Ureter (tissue), 1 donor: ENCODE data around the gene ZGRF1. TPM values are rescaled to one million over a fixed set of nuclear protein-coding genes. Genes with fewer than 3 reads are reported as not detected.
"Not testable (repeated sequence)": the region's sequence is repeated elsewhere in the genome, so short reads cannot be mapped to it uniquely, and the experiment has no call there.

Experiments used
- DNase-seq: peaks from one replicate; pipeline ENCODE4 v3.0.0-alpha.2; 2020; ENCODE audit warnings: low spot score
- total RNA-seq: library from RNA; stranded (reverse); gene quantifications from one replicate; pipeline ENCODE4 v1.2.4, GENCODE V29; 2023
- donor health status: DM: yes; HTN: yes; CAD: no.

ZGRF1 gene
- total RNA-seq, 1 donor from 2014 or later: 6.2 TPM

DNA sequence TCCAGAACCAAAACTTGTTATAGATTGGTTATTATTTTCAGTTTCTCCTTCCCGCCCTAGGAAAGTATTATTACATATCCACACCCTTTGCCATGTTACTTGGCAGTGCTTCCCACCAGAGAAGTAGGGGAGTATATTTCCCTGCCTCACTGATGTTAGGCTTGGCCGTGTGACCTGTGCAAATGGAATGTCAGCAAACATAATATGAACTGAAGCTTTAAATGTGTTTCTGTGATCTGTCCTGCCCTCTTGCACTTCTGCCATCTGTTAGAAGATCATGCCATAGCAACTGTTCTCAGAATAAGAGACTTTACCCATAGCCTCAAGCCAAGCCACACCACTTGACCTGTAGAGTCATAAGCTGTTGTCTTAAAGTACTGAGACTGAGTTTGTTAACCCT lies 84.0 kb downstream of the ZGRF1 start:
- DNase-seq: no peak

DNA sequence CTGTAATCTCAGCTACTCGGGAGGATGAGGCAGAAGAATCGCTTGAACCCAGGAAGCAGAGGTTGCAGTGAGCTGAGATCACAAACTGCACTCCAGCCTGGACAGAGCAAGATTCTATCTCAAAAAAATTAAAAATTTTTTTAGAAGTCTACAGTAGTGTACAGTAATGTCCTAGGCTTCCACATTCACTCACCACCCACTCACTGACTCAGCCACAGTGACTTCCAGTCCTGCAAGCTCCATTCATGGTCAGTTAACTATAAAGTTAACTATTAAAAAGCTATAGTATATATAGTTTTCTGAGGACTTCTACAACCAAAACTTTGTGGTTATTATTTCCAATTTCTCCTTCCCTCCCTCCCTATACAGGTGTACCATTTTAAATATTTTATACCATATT lies 86.0 kb downstream of the ZGRF1 start:
- DNase-seq: no peak

DNA sequence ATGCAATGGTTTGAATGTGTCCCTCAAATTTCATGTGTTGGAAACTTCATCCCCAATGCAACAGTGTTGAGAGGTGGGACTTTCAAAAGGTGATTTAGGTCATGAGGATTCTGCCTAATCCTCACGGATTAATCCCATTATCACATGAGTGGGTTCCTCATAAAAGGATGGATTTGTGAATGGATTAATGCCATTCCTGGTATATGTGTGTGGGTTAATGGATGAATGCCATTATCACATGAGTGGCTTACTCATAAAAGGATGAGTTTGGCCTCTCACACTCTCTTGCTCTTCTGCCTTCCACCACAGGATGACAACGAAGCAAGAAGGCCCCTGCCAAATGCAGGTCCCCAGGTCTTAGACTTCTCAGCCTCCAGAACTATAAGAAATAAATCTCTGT lies 90.2 kb downstream of the ZGRF1 start:
- no peak for DNase-seq

- no peak for DNase-seq
Measured at GRCh38 chr4:112545346-112545745, 91.4 kb downstream of the ZGRF1 start.

GRCh38 chr4:112540695-112541094 lies 96.0 kb downstream of the ZGRF1 start:
- DNase-seq: no peak

- DNase-seq: no peak
Measured at GRCh38 chr4:112536123-112536522, 100.6 kb downstream of the ZGRF1 start.

DNA sequence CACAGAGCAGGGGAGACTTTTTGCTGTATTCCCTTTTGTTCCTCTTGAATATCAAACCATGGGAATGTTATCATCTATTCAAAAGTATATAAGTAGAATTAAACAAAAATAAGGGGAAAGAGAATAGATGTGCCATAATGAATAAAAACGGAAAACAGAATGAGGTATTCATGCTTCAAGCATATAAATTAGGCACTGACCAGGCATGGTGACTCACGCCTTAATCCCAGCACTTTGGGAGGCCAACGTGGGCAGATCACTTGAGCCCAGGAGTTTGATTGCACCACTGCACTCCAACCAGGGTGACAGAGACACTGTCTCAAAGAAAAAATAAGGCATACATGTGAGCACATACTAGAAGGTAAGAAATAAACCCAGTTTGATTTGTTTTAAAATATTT lies 104.4 kb downstream of the ZGRF1 start:
- DNase-seq: no peak

- DNase-seq: no peak
Measured at GRCh38 chr4:112531146-112531545, 105.6 kb downstream of the ZGRF1 start.

DNA sequence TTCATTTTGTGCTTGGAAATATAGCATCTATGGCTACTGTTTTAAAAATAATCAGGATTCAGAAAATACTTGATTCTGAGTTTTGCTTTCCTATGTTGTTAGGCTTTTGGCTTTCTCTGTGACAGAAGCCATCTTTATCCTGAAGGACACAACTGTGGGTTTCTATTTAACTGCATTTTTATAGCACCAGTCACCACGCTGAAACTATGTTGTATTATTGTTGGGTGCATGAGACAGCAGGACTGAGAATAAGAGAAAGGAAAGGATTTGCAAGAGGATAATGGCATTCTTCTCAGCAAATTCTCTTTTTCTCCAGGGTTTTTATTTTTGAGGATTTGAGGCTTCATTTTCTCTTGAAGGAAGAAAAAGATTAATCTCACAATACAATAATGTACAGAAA lies 110.6 kb downstream of the ZGRF1 start:
- no peak for DNase-seq

DNA sequence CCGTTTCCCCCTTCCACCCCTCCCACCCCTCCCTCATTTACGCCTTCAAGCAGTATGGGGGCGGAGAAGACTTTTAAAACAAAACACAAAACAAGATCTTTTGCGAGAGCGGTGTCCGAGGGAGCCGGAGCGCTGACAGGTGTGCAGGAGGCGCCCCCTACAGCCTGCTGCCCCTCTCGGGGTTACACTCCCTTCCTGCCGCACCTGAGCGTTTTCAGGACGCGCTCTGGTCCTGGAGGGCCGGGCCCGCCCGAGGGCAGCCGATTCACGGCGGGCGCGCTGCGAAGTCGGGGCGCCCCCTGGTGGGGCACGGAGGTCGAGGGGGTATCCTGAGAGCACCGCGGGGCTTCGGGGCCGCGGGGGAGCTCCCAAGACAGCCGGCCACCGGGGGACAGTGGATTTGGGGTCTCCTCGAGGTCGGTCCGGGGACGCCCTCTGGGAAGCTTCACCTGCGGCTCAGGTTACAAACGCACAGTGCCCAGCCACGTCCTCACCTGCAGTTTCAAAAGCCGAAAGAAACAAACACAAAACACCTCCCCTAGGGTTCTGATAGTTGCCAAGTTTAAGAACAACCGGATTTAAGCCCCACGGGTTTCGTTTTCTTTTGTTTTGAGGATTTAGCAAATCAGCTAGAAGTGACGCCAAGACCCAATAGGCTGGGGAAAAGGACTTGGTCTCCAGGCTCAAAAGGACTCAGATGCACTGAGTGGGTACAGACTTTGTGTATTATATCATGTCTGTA lies 112.8 kb downstream of the ZGRF1 start:
- DNase-seq: no peak

DNA sequence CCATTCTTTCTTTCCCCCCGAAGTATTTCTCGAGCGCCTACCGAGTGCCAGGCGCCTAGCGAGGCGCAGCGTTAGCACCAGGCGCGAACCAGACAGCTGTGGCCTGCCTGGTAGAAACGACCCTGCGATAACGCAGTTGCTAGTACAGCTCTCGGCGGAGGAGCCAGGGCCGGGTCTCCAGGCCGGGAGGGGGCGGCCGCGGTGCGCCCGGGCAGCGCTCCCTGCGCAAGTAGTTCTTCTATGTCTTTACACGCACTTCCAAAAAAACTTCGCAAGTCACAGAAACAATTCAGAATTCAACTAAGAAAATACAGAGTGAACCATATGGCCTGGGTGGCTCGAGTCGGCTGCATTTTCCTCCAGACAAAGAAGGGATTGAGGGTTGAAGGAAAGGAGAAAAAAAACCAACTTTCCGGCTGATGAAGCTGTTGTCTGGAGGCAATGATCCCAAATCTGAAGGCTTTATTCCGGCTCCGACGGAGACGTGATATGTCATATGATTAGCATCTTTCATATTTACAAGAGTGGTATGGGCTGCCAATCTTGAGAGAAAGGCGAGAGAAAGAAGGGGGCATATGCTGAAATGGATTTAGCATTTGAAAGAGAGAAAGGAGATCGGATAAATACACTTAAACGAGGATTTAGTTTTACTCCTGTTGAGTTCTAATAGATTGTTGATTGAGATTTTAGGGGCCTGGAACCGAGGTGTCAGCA lies 113.5 kb downstream of the ZGRF1 start:
- no peak for DNase-seq

DNA sequence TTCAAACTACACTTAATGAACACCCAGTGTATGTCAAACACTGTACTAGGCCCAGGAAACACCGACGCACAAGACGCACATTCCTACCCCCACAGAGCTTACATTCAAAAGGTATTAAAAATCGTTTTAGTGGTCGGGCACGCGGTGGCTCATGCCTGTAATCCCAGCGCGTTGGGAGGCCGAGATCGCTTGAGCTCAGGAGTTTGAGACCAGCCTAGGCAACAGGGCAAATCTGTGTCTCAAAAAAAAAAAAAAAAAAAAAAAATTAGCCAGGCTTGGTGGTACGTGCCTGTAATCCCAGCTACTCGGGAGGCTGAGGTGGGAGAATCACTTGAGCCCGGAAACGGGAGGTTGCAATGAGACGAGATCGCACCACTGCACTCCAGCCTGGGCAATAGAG lies 114.3 kb downstream of the ZGRF1 start:
- not testable (repeated sequence) for DNase-seq

GRCh38 chr4:112521123-112522023 lies 115.3 kb downstream of the ZGRF1 start:
- DNase-seq: no peak

DNA sequence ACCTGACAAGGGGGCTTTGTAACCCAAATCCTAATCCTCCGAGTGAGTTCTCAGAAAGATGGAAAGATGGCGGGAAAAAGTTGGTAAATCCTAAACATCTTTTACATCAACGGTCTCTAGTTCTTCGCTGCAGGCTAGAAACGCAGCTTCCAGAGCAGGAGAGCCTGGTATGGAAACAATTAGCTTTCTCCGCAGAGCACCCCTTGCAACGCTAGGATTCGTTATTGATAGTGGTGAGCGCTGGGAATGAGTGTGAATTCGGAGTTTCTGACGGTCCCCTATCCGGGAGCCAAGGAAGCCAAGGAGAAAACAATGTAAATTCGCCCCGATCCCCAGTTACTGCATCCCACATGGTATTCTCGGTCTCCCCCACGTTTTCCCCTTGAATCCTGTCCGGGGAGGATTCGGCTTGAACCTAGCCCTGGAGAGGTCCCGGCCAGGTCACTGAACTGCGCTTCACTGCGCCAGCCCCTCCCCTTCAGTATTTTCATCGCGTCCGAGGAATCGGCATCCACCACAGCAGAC lies 116.0 kb downstream of the ZGRF1 start:
- no peak for DNase-seq

DNA sequence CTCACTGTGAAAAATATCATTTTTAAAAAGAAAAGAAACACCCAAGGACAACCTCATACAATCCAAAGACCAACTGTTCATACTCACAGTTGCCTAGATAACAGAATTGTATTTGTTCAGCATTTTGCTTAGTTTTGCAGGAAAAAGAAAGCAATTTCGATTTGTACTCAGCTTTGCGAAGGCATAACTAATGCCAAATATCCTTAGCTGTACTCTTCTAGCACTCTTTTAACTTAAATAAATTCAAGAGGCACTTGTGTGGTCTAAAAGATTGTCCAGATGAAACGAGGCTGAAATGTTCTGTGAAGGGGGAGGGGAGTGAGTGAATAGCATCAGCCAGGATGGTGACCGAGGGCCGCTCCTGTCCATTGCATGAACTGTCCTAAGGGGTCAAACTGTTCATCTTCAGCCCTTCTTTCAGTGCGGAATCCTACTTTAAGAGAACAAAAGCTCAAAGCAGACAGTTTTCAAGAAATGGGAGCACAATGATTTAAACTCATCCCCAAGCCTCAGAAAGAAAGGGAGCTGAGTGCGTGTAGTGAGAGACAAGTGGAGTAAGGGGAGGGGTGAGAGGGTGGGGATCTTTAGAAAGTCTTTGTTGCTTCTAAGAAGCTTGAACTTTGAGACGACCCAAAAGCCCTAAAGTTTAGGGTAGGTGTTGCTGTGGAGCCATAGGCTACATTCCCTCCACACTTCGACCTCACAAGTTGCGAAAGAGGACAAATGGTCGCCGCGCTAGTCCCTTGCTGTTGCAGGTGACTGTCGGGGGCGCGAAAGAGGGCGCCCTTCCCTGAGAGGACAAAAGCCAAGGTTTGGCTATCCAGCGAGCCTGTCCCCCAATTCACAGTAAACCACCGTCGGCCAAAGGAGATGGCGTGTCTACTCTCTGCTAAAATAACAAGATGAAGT lies 116.8 kb downstream of the ZGRF1 start:
- DNase-seq: no peak

- DNase-seq: no peak
Measured at GRCh38 chr4:112518675-112519074, 118.0 kb downstream of the ZGRF1 start.

DNA sequence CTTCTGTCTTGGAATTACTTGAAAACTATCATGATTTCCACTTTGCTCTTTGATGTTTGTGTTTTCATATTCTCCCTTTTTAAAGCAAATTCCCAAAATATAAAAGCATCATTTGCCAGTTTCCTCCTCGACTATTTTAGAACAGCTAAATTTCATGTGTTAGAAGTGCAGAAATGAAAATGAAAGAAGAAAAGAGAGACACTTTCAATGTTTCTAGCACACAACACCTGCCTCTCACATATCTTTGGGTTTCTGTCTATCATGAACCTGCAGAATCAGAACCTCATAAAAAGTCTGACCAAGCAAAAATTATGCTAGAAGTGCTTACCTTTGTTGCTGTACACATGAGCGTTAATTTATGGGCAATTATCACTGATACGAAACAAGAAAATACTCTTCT lies 118.8 kb downstream of the ZGRF1 start:
- no peak for DNase-seq

DNA sequence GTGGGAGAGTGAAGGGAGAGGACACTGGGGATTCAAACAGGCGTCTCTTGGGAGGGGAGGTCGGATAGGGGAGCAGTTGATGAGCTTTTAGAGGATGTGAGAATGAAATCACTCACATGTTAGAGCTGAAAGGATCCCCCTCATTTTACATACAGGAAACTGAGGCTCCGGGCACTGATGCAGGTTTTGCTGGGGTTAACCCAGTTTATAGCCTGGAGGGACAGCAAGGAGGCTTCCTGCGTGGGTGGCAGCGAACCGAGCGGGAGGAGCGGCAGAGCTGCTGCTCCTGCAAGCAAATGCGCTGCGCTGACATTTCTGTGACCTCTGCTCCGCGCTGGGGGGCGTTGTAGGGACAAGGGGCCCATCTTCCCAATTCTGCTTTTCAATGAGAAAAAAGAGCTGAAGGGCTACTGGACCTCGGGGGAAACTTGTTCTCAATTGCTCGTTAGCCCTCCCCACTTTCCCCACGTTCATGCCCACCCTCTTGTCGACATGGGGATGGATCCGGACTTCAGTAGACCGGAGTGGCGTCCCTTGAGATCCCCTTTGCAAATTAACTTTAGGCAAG lies 119.6 kb downstream of the ZGRF1 start:
- no peak for DNase-seq

DNA sequence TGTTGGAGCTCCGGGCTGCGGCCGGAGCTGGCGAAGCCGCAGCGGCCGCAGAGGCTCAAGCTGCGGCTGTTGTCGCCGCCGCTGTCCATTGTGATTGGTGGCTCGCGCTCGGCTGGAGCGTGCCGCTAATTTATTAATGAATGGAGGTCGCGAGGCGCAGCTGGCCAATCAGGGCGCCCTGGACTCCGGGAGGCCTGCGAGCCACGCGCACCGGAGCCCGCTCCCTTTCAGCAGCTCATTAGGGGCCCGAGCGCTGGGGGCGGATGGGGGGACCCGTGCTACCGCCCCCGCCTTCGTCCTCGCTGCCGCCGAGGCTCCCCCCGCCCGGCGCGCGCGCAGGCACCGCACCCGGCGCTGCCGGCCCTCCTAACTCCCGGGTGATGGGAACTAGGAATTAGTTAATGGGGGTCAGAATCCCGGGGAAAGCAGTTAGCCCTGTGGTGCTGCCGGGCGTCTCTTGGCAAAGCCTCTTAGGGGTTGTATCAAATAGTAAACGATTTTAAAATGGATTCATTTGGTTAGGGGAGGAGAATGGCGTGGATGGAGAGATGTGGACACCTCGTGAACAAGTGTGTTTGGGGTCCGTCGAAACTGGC lies 120.1 kb downstream of the ZGRF1 start:
- no peak for DNase-seq

DNA sequence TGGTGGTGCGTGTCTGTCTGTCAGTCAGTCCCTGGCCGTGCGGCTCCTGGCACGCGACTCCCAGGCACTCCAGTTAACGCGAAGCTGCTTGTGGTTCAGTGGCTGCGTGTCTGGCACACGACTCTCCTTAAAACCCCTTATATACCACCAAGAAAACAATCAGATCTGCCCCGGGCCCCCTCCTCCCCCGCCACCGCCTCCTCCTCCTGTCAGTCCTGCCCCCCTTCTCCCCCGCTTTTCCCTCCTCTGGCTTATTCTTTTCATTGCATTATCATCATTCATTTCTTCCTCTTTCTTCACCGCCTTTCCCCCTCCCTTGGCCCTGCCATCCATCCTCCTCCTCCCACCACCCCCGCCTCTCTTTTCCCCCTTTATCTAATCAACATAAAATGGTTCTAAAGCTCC lies 120.6 kb downstream of the ZGRF1 start, which contains the start of gene NEUROG2:
TSS of gene NEUROG2 (minus strand) at position 115 of the 405 bp plus-strand sequence. CDS start 705 bp downstream, outside the sequence.
- no peak for DNase-seq
